Kasumi-1 (cell line): ENCODE measurements around the gene BUD23.

Experiments used
- DNase-seq, 2 experiments: peaks; one replicate each; lab custom pipeline; 2025; lab: John Stamatoyannopoulos, UW

The BUD23 gene

DNA sequence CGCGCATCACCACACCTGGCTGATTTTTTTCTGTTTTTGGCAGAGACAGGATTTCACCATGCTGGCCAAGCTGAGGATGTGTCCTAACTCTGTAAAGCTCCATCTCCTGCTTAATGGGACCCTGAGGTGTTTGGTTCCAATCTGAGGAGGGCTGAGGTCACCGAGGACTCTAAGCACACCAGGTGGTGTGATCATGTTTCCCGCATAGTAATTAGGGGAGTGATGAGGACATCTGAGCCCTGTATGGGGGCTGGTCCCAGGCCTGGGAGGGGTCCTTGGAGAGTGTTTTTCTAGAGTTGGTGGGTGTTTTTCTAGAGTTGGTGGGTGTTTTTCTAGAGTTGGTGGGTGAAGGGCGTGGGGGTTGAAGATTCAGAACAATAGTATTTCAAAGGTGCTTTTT, 58.2 kb downstream of the BUD23 start:
- no peak for DNase-seq

DNA sequence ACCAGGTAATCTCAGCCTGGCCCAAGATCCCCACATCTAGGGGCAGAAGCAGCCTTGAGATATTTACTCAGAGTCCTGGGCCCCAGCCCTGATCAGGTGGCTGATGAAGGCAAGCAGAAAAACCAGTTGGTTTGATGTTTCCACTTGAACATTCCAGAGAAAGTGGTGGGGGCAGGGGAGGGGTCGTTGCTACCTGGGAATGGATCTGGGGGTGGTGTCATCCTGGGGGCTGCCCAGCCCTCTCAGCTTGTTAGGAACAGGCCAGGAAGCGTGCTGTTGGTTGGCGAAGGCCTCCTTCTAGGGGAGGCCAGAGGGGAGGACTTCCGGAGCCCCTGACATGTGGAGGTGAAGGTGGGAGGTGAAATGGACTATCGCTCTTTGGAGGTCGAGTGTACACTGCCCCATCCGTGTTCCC, 58.9 kb downstream of the BUD23 start:
- no peak for DNase-seq

- DNase-seq = no peak
These were observed 59.6 kb downstream of the BUD23 start for GRCh38 chr7:73742753-73743641.

DNA sequence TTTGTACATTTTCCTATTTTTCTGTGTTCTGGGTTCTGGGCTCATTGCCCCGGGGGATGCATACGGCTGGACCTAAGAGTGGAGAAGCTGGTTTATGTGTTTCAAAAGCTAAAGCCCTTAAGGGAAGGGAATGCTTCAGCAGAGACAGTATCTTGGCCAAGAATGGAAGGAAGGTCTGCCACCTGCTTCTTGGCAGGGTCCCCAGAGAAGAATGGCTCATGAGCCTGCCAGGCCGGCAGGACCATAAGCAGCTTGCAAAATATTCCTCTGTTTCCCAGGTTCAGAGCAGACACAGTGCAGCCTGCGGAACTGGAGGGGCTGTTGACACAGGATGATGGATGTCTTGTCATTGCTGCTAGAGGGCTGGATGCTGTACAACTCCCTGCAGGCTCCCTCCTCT, 63.0 kb downstream of the BUD23 start:
- no peak for DNase-seq
